Keratinocyte (primary cell): ENCODE results near the gene SLC27A4. TPM values are rescaled to one million over a fixed set of nuclear protein-coding genes. Genes with fewer than 3 reads are reported as not detected.

Experiments used
- DNase-seq: peaks from one replicate; pipeline ENCODE4 v3.0.0-alpha.2; 2011; ENCODE audit warnings: low read depth, missing footprints, low spot score
- FAIRE-seq: peaks from 2 replicates; lab custom pipeline; 2011; peaks lifted over from hg19 to GRCh38; lab: Jason Lieb, UNC
- H2AFZ ChIP-seq: 2 replicates; pipeline ENCODE4 v1.6.0; 2012; ENCODE audit warnings: low read length, control low read depth, inconsistent platforms; ENCODE audit not compliant: control insufficient read depth
- H3K27ac ChIP-seq: 2 replicates; pipeline ENCODE4 v1.5.1; 2011; ENCODE audit warnings: low read length; ENCODE audit not compliant: control insufficient read depth, insufficient read depth
- H3K27me3 ChIP-seq: 3 replicates; pipeline ENCODE4 v1.6.0; 2011; ENCODE audit warnings: low read length; ENCODE audit not compliant: control insufficient read depth, insufficient read depth; ENCODE audit errors: extremely low read depth
- H3K36me3 ChIP-seq, 2 experiments: 2 replicates in 1 of 2; 3 replicates in 1 of 2; pipeline ENCODE4 v1.5.1; 2011; ENCODE audit warnings: low read length in 2 of 2, mild to moderate bottlenecking in 1 of 2; ENCODE audit not compliant: control insufficient read depth in 2 of 2, insufficient read depth in 2 of 2; ENCODE audit errors: extremely low read depth in 1 of 2
- H3K4me1 ChIP-seq: 3 replicates; pipeline ENCODE4 v1.5.1; 2011; ENCODE audit warnings: low read length; ENCODE audit not compliant: control insufficient read depth, insufficient read depth; ENCODE audit errors: extremely low read depth
- H3K4me2 ChIP-seq: 3 replicates; pipeline ENCODE4 v1.6.0; 2011; ENCODE audit warnings: low read depth, low read length; ENCODE audit not compliant: control insufficient read depth, insufficient read depth; ENCODE audit errors: extremely low read depth
- H3K4me3 ChIP-seq, 3 experiments: fragments of 200-600 bp in 1 of 3; sonication (generic) in 1 of 3; 2 replicates in 2 of 3; 3 replicates in 1 of 3; pipeline ENCODE4 v1.5.1; 2011 to 2016; ENCODE audit warnings: low read length in 3 of 3, mild to moderate bottlenecking in 3 of 3, control low read depth in 2 of 3, inconsistent platforms in 1 of 3, low read depth in 1 of 3, mixed read lengths in 1 of 3, mixed run types in 1 of 3, moderate library complexity in 1 of 3; ENCODE audit not compliant: control insufficient read depth in 2 of 3, insufficient read depth in 2 of 3; ENCODE audit errors: extremely low read depth in 1 of 3
- H3K79me2 ChIP-seq: 2 replicates; pipeline ENCODE4 v1.6.0; 2012; ENCODE audit warnings: low read length; ENCODE audit not compliant: control insufficient read depth, insufficient read depth
- H3K9ac ChIP-seq: 3 replicates; pipeline ENCODE4 v1.6.0; 2011; ENCODE audit warnings: low read length; ENCODE audit not compliant: control insufficient read depth, insufficient read depth; ENCODE audit errors: extremely low read depth
- H3K9me1 ChIP-seq: 3 replicates; pipeline ENCODE4 v1.6.0; 2011; ENCODE audit warnings: low read length; ENCODE audit not compliant: control insufficient read depth, insufficient read depth; ENCODE audit errors: extremely low read depth
- H3K9me3 ChIP-seq: 2 replicates; pipeline ENCODE4 v1.5.1; 2012; ENCODE audit warnings: low read depth, low read length; ENCODE audit not compliant: control insufficient read depth
- H4K20me1 ChIP-seq: 3 replicates; pipeline ENCODE4 v1.6.0; 2011; ENCODE audit warnings: low read length; ENCODE audit not compliant: control insufficient read depth, insufficient read depth; ENCODE audit errors: extremely low read depth
- CTCF ChIP-seq, 3 experiments: IDR thresholded peaks in 1 of 3; conservative IDR thresholded peaks in 1 of 3; optimal IDR thresholded peaks in 1 of 3; 2 replicates in 2 of 3; 3 replicates in 1 of 3; pipeline versions ENCODE3 to v1.5.1; 2011; ENCODE audit warnings: low read length in 3 of 3, mild to moderate bottlenecking in 3 of 3, moderate library complexity in 2 of 3, control low read depth in 1 of 3, inconsistent platforms in 1 of 3; ENCODE audit not compliant: insufficient read depth in 2 of 3; ENCODE audit errors: extremely low read depth in 1 of 3
- EZH2 ChIP-seq: IDR thresholded peaks from one replicate; pipeline ENCODE4 v1.6.1; 2012; ENCODE audit warnings: inconsistent platforms, mild to moderate bottlenecking, low read length, moderate library complexity
- dilution Hi-C: fragments of 300-500 bp; cut with MboI; formaldehyde crosslinking; loops from one replicate; pipeline ENCODE4 v1.7.0; 2020; ENCODE audit warnings: low sequenced_read_pairs; ENCODE audit not compliant: extremely low pct_ligation_motif_present
- polyA plus RNA-seq, 5 experiments: library from polyadenylated mRNA; depleted of rRNA in 3 of 5; stranded (reverse) in 3 of 5; stranded (forward) in 1 of 5; unstranded in 1 of 5; fragments of >200 nt; gene quantifications; 1 replicate in 1 of 5; 2 replicates in 3 of 5; 3 replicates in 1 of 5; pipeline versions ENCODE4 v1.2.1 to v1.2.3, GENCODE V29; 2011 to 2012; ENCODE audit warnings: missing spikeins in 2 of 5, low read depth in 1 of 5, low replicate concordance in 1 of 5

SLC27A4 gene
- polyA plus RNA-seq, 1 donor (not counting 4 experiments of a cell fraction or from before 2014, with no cell fraction given), result 17.3 TPM

DNA sequence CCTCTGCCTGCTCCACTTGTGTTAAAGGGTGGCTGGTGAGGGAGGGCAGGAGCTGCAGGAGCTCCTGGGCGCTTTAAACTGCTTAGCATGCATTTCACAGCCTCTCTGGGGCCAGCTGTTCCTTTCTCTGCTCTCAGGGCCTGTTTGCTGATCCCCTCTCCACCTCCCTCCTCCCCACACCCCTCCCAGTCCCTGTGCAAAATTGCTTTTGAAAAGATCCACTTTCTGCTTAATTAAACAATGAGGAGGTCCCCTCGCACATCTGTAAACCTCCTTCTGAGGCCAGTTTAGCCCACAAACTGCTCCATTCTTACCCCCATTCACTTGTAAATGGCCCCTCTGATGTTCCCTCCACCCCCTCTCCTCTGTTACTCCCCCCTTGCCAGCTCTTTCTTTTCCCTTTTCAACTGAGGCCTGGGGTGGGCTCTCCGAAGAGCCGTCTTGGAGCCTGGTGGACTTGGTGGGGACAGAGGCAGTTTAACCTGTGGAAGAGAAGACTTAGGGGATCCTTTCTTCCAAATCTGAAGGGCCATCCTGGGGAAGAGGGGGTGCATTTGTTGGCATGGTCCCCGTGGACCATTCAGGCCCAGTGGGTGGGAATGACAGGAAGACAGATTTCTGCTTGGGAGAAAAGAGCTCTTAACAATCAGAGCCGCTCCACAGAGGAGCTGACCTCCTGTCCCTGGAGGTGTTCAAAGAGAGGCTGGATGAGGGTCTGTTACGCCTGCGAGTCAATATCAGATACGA is 42.9 kb downstream of the SLC27A4 start:
- Histone ChIP-seq H3K27ac (no peak overlapping the region), H3K9me1 (no peaks in the 10 kb centered on the region), H3K4me1 (no peaks in the 10 kb centered on the region), H2AFZ (no peak overlapping the region), H3K4me2 (no peak overlapping the region), H3K9ac (no peak overlapping the region), H3K36me3 (peaks cover 13 to 34% of the 10 kb centered on the region in 2 experiments), H3K27me3 (no peaks in the 10 kb centered on the region), H3K79me2 (peaks cover 4% of the 10 kb centered on the region), H3K9me3 (no peaks in the 10 kb centered on the region), H3K4me3 (no peak overlapping the region), H4K20me1 (no peaks in the 10 kb centered on the region)
- DNase-seq (no peak), FAIRE-seq (no peak)
- dilution Hi-C loops, result no loop called here
- TF ChIP-seq EZH2, result no peak
- no peak for TF ChIP-seq CTCF (optimal IDR thresholded peaks at IDR 0.05 in 1 of 3, IDR thresholded peaks at IDR 0.05 in 1 of 3, conservative IDR thresholded peaks at IDR 0.05 in 1 of 3; ENCODE audit: extremely low read depth in 1 of 3, insufficient read depth in 2 of 3, low read length in 3 of 3)

- Histone ChIP-seq H3K4me1 (no peaks in the 10 kb centered on the region), H3K9ac (no peak overlapping the region), H3K27me3 (no peaks in the 10 kb centered on the region), H3K79me2 (peaks cover 4% of the 10 kb centered on the region), H3K9me1 (no peaks in the 10 kb centered on the region), H3K4me3 (no peak overlapping the region), H3K4me2 (no peak overlapping the region), H3K27ac (no peak overlapping the region), H4K20me1 (no peaks in the 10 kb centered on the region), H2AFZ (no peak overlapping the region), H3K9me3 (no peaks in the 10 kb centered on the region), H3K36me3 (peaks cover 19 to 40% of the 10 kb centered on the region in 2 experiments)
- no peak for DNase-seq
- no peak for FAIRE-seq
- TF ChIP-seq CTCF (optimal IDR thresholded peaks at IDR 0.05 in 1 of 3, IDR thresholded peaks at IDR 0.05 in 1 of 3, conservative IDR thresholded peaks at IDR 0.05 in 1 of 3; ENCODE audit: extremely low read depth in 1 of 3, insufficient read depth in 2 of 3, low read length in 3 of 3) (no peak), EZH2 (no peak)
- dilution Hi-C loops, result no loop called here
Observed at GRCh38 chr9:128383791-128384190, 43.5 kb downstream of the SLC27A4 start.
